B cell (primary cell): Measurements from ENCODE around the gene RNF11.

Source experiments
- CTCF ChIP-seq: fragments of 200-600 bp; IDR thresholded peaks from one replicate; pipeline ENCODE4 v1.8.0; 2022; ENCODE audit warnings: antibody characterized with exemption, mild to moderate bottlenecking
- EZH2 ChIP-seq: IDR thresholded peaks from 2 replicates; pipeline ENCODE4 v1.6.1; 2012; ENCODE audit warnings: borderline replicate concordance, low read depth, mild to moderate bottlenecking, moderate library complexity, low read length; ENCODE audit not compliant: insufficient read depth, poor library complexity, severe bottlenecking

- no peak for TF ChIP-seq CTCF
- TF ChIP-seq EZH2, result no peak
These were observed 67.7 kb downstream of the RNF11 start for GRCh38 chr1:51303751-51304251.
